HEK293 (cell line): Measurements from ENCODE around the gene PTPRH.
A peak's percentile ranks its signal among the peaks of the same experiment; 100 is the strongest.

Experiments
- BCL11B ChIP-seq: fragments of 450-650 bp; formaldehyde crosslinking; IDR thresholded peaks from 2 replicates; pipeline ENCODE4 v1.5.1; 2016; ENCODE audit warnings: low read depth, missing biosample characterization, missing genetic modification characterization
- CTCF ChIP-seq: fragments of 450-650 bp; formaldehyde crosslinking; IDR thresholded peaks from 2 replicates; pipeline ENCODE4 v1.5.1; 2016; ENCODE audit warnings: missing biosample characterization, missing genetic modification characterization
- HIC1 ChIP-seq: fragments of 450-650 bp; formaldehyde crosslinking; IDR thresholded peaks from 2 replicates; pipeline ENCODE4 v1.5.1; 2016; ENCODE audit warnings: missing biosample characterization, missing genetic modification characterization
- IKZF3 ChIP-seq: fragments of 450-650 bp; IDR thresholded peaks from 2 replicates; pipeline ENCODE4 v1.5.0; 2018; ENCODE audit warnings: missing biosample characterization, mild to moderate bottlenecking, missing genetic modification characterization, moderate library complexity
- PRDM6 ChIP-seq: fragments of 450-650 bp; formaldehyde crosslinking; IDR thresholded peaks from 2 replicates; pipeline ENCODE4 v1.5.1; 2017; ENCODE audit warnings: missing biosample characterization, missing genetic modification characterization
- RBAK ChIP-seq: fragments of 450-650 bp; formaldehyde crosslinking; IDR thresholded peaks from 2 replicates; pipeline ENCODE4 v1.5.1; 2016; ENCODE audit warnings: missing biosample characterization, missing genetic modification characterization
- SP3 ChIP-seq: fragments of 450-650 bp; formaldehyde crosslinking; IDR thresholded peaks from 2 replicates; pipeline ENCODE4 v1.5.1; 2016; ENCODE audit warnings: missing biosample characterization, missing genetic modification characterization
- SP7 ChIP-seq: fragments of 450-650 bp; formaldehyde crosslinking; IDR thresholded peaks from 2 replicates; pipeline ENCODE4 v1.5.1; 2016; ENCODE audit warnings: missing biosample characterization, missing genetic modification characterization
- ZBTB10 ChIP-seq: fragments of 450-650 bp; formaldehyde crosslinking; IDR thresholded peaks from 2 replicates; pipeline ENCODE4 v1.5.1; 2016; ENCODE audit warnings: missing biosample characterization, missing genetic modification characterization
- ZBTB11 ChIP-seq: fragments of 450-650 bp; formaldehyde crosslinking; conservative IDR thresholded peaks from 2 replicates; pipeline ENCODE4 v1.5.1; 2016; ENCODE audit warnings: low read depth, missing biosample characterization, missing genetic modification characterization
- ZBTB17 ChIP-seq: fragments of 450-650 bp; formaldehyde crosslinking; IDR thresholded peaks from 2 replicates; pipeline ENCODE4 v1.5.1; 2016; ENCODE audit warnings: missing biosample characterization, missing genetic modification characterization
- ZBTB26 ChIP-seq: fragments of 450-650 bp; formaldehyde crosslinking; optimal IDR thresholded peaks from 2 replicates; pipeline ENCODE3; 2016; ENCODE audit warnings: missing biosample characterization, mild to moderate bottlenecking, missing genetic modification characterization
- ZBTB48 ChIP-seq: fragments of 450-650 bp; formaldehyde crosslinking; IDR thresholded peaks from 2 replicates; pipeline ENCODE4 v1.5.1; 2016; ENCODE audit warnings: missing biosample characterization, missing genetic modification characterization
- ZEB2 ChIP-seq: fragments of 450-650 bp; formaldehyde crosslinking; IDR thresholded peaks from 2 replicates; pipeline ENCODE4 v1.5.1; 2016; ENCODE audit warnings: missing biosample characterization, missing genetic modification characterization
- ZNF335 ChIP-seq: fragments of 450-650 bp; formaldehyde crosslinking; conservative IDR thresholded peaks from 2 replicates; pipeline ENCODE4 v1.5.1; 2016; ENCODE audit warnings: missing biosample characterization, missing genetic modification characterization
- ZNF37A ChIP-seq: fragments of 450-650 bp; IDR thresholded peaks from 2 replicates; pipeline ENCODE4 v1.5.1; 2018; ENCODE audit warnings: missing biosample characterization, missing genetic modification characterization
- ZNF433 ChIP-seq: fragments of 450-650 bp; formaldehyde crosslinking; IDR thresholded peaks from 2 replicates; pipeline ENCODE4 v1.5.1; 2016; ENCODE audit warnings: missing biosample characterization, missing genetic modification characterization, low read depth
- ZNF513 ChIP-seq: fragments of 450-650 bp; IDR thresholded peaks from 2 replicates; pipeline ENCODE4 v1.5.1; 2018; ENCODE audit warnings: missing biosample characterization, missing genetic modification characterization
- ZNF549 ChIP-seq: fragments of 450-650 bp; IDR thresholded peaks from 2 replicates; pipeline ENCODE4 v1.5.1; 2018; ENCODE audit warnings: missing biosample characterization, missing genetic modification characterization, mild to moderate bottlenecking, inconsistent platforms, moderate library complexity
- ZNF660 ChIP-seq: fragments of 450-650 bp; IDR thresholded peaks from 2 replicates; pipeline ENCODE4 v1.5.1; 2018; ENCODE audit warnings: missing biosample characterization, mild to moderate bottlenecking, missing genetic modification characterization
- ZNF701 ChIP-seq: fragments of 450-650 bp; formaldehyde crosslinking; IDR thresholded peaks from 2 replicates; pipeline ENCODE4 v1.5.1; 2016; ENCODE audit warnings: missing biosample characterization, missing genetic modification characterization
- ZNF777 ChIP-seq: fragments of 450-650 bp; formaldehyde crosslinking; IDR thresholded peaks from 2 replicates; pipeline ENCODE4 v1.5.1; 2017; ENCODE audit warnings: missing biosample characterization, missing genetic modification characterization, borderline replicate concordance
- ZNF792 ChIP-seq: fragments of 450-650 bp; formaldehyde crosslinking; IDR thresholded peaks from 2 replicates; pipeline ENCODE4 v1.5.1; 2016; ENCODE audit warnings: missing biosample characterization, missing genetic modification characterization
- ZSCAN30 ChIP-seq: fragments of 450-650 bp; IDR thresholded peaks from 2 replicates; pipeline ENCODE4 v1.5.1; 2018; ENCODE audit warnings: missing biosample characterization, mild to moderate bottlenecking, missing genetic modification characterization, moderate library complexity

Gene PTPRH

GRCh38 chr19:55165952-55166529 is 43.3 kb downstream of the PTPRH start (continued):
- peak; percentile 53; the same call in 1 of the 2 replicates for TF ChIP-seq HIC1 (tag by site-specific recombination)
- TF ChIP-seq SP7 (tag by site-specific recombination), result peak; percentile 25; the same call in 1 of the 2 replicates
- TF ChIP-seq ZEB2, result peak; percentile 57; the same call in 1 of the 2 replicates
- peak; percentile 99 for TF ChIP-seq ZNF335 (tag by site-specific recombination)
- TF ChIP-seq ZNF660 (tag by site-specific recombination), result 0 out of 2 replicates have a peak, but pooled peaks have one; percentile 77
- no peak for TF ChIP-seq RBAK
- TF ChIP-seq ZBTB10 (tag by site-specific recombination), result peak; percentile 71; the same call in 1 of the 2 replicates
- TF ChIP-seq CTCF (tag by site-specific recombination), result peak; percentile 100
- no peak for TF ChIP-seq ZNF513 (tag by site-specific recombination)
- no peak for TF ChIP-seq ZNF549 (tag by site-specific recombination)
- peak; percentile 67 for TF ChIP-seq ZBTB26
- TF ChIP-seq IKZF3 (tag by site-specific recombination), result peak; percentile 19; the same call in 1 of the 2 replicates
- peak; percentile 8 for TF ChIP-seq SP3 (tag by site-specific recombination)
- TF ChIP-seq ZNF792 (tag by site-specific recombination), result no peak
- TF ChIP-seq ZNF37A, result no peak
- peak; percentile 69; the same call in 1 of the 2 replicates for TF ChIP-seq BCL11B (tag by site-specific recombination)
- TF ChIP-seq PRDM6 (tag by site-specific recombination), result no peak
- peak; percentile 49 for TF ChIP-seq ZBTB11 (tag by site-specific recombination)
- peak; percentile 83 for TF ChIP-seq ZBTB17 (tag by site-specific recombination)
- TF ChIP-seq ZBTB48 (tag by site-specific recombination), result 0 out of 2 replicates have a peak, but pooled peaks have one; percentile 27
- no peak for TF ChIP-seq ZNF701
- 0 out of 2 replicates have a peak, but pooled peaks have one; percentile 82 for TF ChIP-seq ZNF777 (tag by site-specific recombination)
- TF ChIP-seq ZSCAN30 (tag by site-specific recombination), result peak; percentile 65; the same call in 1 of the 2 replicates
- TF ChIP-seq ZNF433 (tag by site-specific recombination), result no peak
